HK-2 (cell line): ENCODE data around the gene SDK1.

Experiments used
- DNase-seq: peaks from one replicate; pipeline ENCODE4 v3.0.0-alpha.2; 2018; ENCODE audit not compliant: unreplicated experiment

SDK1 gene

DNA sequence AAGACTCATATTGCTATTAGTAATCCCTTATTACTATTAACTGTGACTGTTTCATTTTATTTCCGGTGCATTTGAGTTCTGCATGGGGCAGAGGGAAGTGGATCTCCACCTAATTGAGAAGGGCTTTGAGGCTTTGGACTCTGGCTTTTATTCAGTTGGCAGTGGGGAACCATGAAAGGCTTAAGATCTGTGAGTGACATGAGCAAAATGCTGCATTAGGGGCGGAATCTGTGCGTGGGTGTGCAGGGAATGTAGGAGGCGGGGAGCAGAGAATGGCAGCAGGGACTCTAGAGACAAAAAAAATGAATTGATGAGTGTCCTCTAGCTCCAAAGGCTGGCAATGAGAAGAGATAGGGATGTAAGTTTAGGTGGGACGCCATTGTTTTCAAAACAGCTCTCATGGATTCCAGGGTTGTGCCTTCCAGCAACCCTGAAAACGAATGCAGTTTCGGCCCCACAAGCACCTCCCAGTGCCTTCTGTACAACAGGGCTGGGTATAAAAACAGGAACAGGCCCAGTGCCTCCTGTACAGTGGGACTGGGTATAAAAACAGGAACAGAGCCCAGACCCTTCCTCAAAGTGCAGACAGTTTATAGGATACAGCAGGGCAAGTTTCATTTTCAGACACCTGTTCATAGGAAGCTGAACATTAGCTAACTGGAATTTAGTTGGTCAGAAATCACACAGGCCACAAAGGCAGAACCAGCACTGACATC is 717.7 kb downstream of the SDK1 start:
- DNase-seq: no peak

DNA sequence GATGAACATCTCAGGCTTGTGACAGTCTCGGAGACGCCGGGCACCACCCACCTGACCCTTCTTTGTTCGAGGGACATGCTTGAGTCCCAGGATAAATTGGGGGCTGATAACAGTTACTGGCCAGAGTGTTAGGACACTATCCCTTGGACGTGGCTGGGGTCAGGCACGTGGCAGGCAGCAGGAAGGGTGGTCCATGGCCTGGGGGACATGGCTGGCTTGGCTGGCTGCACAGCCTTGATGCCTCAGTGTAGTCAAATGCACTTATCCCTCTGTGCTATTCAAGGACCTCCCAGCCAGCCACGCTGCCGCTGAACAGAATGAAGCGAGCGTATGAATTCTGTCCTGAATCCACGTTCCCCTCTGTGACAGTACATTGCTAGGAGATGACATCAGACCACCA is 719.0 kb downstream of the SDK1 start:
- DNase-seq: no peak

DNA sequence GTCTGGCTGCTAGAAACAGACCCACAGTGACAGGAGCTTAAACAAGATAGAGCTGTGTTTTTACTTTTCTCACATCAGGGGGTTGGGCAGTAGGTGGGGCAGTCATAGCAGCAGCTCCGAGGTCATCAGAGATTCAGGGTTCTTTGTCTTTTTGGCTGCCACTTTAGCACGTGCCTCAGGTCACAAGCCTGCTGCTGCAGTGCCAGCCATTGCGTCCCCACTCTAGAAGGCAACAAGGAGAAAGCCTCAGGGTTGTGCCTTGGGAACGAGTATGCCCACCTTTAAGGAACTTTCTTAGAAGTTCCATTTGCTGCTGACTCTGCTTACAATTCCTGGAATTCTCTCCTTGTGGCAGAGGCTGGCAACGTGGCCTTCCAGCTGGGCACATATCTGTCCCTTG is 720.4 kb downstream of the SDK1 start:
- no peak for DNase-seq

DNA sequence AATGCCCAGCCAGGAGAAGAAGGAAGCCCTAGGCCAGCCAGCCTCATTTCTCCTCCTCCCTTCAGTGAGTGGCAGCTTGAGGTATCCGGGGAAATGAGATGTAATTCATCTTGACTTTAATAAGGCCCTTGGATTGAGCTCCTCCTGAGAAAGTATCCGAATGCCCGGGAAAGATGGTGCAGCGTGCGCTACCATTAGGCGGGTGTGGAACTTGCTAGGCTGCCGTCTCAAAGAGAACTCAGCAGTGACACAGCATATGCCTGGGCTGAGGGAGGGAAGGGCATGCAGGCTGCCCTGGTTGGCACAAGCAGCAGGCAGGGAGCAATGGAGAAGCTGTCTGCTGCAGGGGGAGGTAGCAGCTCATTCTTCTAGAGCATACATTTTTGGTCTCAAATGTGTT is 721.2 kb downstream of the SDK1 start:
- DNase-seq: no peak

DNA sequence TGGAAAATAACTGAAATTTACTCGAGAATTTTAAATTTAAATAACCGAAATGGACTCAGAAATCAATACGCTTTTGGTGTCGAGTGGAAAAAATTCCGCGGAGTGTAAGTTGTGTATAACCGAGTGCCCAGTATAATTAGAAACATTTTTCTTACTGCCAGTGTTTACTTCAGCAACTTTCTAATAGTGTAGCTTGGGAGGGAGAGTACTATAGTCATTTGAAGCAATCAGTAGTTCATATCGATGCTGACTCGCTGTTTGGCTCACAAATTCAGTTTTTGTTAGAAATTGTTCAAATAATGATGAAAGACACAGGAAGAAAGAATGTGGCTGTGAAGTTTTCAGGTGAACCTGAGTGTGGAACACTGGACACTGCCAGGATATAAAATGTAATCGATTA is 722.5 kb downstream of the SDK1 start:
- DNase-seq: no peak

DNA sequence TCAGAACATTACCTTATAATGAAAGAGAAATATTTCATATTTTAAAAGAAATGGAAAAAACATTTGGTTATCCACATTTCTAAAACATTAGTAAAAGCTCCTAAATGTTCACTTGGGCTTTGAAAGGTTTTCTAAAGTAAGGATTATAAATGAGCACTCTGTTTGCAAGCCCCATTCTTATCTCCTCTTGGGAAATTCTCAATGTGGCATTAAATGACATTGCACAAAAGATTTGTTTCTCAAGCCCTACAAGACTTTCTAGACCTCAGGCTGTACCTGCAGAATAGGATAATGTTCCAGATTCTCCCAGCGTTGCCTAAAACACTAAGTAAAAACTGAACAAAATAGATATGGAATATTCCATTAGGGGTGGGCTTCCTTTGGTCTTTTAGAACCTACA is 723.1 kb downstream of the SDK1 start:
- no peak for DNase-seq

DNA sequence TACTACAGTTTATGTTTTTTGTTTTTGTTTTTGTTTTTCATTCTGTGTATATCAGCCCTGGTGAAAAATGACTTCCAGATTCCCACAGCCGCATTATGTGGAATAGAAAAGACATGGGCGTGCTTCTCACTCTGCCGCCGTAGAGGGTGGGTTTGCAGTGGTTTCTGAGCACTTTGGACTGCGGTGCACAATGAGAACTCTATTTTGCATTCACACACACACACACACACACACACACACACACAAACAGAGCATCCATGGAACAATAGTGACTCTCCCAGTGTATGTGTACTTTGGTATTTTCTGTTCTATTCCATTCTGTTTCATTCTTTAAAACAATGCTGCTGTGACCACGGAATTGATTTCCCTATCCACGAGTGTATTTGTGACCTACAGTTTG is 723.8 kb downstream of the SDK1 start:
- no peak for DNase-seq

DNA sequence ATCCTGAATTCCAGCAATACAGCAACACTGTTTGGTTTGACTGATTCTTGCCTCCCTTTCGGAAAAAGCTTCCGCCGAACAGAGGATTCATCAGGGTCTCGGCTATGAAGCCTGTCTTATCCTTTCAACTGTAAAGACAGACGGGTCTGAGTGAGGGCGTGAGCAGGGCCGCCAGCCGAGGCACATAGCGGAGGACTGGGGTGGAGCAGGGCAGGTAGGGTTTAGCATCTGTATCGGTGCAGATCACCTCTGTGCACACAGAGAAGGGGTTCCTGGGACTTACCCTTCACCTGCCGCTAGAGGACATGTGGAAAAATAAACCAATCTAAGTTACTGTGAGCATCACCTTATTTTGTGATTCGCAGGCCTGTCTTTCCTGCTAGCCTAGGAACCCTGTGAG is 724.2 kb downstream of the SDK1 start:
- no peak for DNase-seq

DNA sequence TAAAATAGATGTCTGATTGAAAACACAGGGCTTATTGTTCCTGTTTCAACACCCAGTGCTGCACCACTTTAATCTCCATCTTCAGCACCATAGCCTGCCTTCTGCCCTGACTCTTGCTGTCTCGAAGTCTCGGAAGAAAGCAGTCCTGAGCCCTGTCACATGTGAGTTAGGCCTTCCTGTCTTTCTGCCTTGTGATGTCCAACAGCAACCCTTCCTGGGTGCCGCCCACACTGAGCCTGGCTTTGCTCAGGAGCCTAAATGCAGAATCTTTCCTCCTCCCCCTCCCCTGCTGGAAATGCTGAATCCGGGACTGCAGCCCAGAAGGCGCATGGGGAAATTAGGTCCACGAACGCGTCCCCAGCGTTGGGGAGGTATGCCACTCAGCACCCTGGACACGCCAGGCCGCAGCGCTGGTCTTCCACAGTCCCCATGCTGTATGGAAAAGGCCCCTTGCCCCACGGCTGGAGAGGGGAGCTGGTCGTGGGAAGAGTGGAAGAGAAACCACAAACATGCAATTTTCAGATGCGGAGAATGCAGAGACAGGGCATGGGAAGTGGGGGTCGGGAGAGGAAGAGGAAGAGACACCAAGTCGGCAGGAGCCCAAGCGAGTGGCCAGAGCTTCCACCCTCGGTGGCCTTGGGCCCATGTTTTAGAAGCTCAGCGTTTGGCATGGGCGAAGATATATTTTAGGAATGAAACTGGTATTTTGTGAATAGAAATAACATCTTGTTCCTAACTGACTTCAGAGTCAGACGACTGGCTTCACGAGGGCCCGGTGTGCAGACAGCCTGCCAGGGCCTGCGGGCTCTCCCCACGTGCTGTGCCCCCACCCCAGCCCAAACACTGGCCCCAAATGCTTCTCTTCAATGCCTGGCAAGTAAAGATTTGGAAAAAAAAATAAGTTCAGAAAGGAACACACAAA is 724.9 kb downstream of the SDK1 start:
- DNase-seq: no peak

DNA sequence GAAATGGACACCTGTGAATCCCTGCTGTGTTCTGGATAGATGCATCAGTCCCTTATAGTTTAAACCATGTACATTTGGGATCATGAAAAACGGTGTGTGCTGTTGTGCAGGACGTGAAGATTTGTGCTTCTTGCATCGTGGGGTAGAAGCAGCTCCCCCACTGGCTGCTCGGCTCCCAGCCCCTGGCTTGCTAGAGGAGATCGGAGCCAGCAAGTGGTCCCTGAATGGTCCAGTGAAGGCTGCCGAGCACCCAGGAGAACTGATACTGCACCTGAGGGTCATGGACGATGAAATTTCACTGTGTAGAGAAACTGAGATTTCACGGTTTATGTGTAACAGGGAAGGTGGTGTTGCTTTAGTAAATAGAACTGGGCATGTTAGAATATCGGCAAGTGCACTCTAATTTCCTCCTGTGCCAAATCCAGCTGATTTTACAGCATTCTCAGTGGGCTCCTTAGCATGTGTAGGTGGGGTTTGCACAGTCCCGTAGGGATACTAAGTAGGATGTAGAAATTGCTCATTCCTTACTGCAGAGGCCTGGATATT is 726.0 kb downstream of the SDK1 start:
- no peak for DNase-seq

DNA sequence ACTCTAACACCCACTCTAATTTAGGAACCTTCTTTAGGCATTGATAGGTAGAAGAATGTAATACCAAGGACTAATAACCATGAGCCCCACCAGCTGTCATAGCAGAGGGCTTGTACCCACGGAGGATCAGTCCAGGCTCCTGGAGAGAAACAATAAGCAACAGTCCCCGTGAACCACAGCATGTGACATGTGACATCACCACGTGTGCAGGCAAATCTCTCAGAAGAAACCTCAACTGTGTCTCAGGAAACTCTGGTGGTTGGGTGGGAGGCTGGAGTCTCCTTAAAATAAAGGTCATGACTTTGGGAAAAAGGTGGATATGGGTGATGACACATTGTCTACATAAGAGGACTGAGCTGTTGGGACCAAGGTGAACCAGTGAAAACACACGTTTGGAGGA is 727.2 kb downstream of the SDK1 start:
- no peak for DNase-seq

DNA sequence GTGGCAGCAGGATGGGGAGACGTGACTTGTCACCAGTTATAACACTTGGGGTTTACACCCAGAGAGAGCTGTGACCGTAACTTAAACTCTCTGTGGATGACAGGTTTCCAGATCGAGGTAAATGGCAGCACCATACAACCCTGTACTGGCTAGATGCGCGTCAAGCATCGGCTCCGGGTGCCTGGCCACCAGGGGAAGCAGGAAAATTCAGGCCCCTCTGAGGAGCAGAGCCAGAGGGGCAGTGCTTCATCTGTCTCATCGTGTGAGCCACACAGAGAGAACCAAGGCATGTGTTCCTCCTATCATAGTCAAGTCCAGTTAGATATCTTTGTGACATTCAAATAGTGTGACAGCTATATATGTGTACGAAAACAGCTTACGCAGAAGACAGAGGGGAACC is 728.9 kb downstream of the SDK1 start:
- no peak for DNase-seq

DNA sequence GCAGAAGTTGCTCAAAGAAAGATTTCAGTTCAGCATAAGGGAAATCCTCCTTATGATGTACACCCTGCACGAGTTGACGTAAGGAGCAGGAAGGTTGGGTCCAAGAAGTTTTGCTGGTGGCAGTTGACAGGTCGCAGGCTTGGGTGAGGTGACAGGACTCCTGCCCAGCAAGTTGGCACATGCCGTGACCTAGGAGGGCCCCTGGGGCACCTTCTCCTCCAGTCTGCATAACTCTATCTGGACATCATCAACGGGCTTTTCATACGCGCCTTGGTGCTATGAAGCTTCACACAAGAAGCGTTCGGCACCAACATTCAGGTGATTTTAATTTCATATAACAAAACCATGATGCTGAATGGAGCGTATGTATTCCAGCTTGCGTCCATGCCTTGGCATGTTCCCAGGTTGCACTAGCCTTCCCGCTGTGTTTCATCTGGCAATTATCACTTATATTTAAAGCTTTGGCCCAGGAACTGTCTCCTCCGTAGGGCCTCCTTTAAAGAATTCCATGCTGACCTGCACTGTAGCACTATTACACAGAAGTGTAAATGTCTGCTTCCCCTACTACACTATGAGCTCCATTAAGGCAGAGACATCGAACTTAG is 729.4 kb downstream of the SDK1 start:
- DNase-seq: no peak

DNA sequence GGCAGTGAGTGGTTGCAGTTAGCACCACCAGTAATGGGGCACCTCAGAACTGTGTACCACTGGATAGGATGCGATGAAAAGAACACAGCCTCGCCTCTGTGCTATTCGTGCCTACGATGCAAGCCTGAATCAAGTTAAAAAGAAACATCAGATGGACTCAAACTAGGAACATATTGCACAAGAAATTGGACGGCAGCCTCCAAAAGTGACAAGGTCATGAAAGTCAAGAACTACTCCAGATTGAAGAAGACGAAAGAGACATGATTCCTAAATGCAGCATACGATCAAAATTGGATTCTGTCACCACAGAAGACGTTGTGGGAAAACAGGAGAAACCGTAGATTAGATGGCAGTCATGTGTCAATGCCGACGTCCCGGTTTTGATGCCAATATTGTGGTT is 732.9 kb downstream of the SDK1 start:
- no peak for DNase-seq

DNA sequence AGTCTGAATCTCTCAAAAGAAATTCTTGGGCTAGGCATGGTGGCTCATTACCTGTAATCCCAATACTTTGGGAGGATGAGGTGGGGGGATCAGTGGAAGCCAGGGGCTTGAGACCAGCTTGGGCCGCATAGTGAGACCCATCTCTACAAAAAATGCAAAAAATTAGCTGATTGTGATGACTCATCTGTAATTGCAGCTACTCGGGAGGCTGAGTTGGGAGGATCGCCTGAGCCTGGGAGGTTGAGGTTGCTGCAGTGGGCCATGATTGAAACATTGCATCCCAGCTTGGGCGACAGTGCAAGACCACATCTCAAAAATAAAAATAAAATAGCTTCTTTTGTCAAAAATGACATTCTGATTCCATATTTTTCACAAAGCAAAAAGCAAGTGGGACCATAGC is 736.3 kb downstream of the SDK1 start:
- no peak for DNase-seq

DNA sequence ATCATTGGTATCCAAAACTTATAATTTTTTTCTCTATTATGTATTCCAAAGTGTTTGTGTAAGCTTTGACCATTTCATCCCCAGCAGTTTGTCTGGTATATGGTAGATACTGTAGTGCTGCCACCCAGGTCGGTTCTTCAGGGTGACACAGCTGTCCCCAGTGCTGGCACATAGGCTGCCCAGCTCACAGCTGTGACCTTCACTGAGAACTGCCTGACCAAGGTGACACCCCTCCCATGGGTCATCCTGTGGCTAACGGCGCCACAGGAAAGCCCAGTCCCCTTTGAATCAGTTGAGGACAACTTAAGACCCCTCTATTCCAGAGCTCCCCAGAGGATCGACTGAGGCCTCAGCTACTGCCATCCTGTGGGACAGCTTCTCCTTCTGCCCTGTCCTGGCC is 736.8 kb downstream of the SDK1 start:
- no peak for DNase-seq

DNA sequence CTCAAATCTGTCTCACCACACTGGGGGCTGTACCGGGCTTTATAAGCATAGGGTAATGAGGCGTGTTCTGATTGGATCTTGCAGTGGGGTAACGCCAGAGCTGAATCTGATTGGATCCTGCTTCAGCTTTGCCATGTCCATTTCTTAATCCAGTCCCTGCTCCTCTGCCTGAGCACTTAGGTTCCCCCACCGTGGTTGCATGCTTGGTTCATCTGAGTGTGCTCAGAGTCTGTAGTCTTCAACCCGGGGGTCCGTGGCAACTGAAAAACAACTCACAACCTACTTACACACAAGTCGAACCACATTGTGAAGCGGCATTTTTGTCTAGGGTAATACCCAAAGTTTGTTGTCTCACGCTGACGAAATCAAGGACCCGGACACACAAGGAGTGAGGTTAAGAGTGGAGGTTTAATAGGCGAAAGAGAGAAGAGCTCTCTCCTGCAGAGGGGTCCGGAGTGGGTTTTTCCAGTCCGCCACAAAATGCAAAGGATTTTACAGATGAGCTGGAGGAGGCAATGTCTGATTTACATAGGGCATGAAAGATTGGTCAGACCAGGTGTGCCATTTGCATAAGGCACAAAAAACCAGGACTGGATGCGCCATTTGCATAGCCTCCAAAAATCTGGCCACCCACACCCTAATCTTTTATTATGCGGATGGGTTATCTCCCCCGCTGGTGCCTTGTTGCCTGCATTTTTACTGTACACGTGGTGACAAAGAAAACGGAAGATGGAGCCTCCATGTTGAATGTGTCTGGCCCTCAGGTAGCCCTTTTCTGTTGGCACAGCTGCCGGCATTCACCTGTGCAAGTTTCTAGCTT is 739.3 kb downstream of the SDK1 start:
- DNase-seq: no peak

DNA sequence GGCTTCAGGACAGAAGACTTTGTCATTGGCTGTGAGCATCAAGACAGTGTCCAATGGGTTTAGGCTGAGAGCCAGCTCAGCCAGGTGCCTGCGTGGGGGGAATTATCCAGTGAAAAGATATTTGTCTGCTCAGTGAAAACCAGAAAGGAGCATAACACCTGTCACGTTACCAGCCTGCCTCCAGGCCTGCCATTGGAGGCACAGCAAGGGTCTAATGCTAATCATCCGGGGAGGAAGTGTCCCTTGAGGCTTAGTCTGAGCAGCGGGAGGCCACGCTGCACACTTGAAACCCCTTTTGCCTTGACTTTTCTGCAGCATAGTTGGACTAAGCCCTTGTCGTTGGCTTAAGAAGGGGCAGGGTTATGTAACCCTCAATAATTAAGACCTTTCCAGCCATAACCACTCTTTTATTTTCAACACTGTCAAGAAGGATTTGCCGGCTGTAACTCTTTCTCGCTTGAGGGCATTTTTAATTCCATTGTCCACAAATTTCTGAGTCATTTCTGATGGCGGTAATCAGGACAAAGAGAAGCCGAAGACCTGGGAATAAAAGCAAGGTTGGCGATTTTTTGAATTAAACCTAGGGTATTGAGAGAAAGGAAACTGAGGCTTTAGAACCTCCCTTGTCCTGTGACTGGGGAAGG is 741.5 kb downstream of the SDK1 start:
- no peak for DNase-seq

DNA sequence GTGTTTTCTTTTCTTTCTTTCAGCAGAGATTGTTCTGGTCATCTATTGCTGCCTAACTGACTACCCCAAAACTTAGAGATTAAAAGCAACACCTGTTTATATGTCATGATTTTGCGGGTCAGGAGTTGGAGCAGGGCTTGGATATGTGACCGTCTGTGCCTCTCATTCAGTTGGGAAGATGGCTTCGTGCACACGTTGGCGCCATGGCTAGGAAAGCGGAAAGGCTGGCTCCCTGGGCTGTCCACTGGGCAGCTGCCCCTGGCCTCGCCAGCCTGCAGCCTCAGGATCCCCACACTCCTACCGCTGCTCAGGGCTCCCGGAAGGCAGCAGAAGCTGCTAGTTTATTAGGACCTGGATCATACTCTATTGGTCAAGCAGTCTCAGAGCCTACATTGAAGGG is 742.9 kb downstream of the SDK1 start:
- no peak for DNase-seq

DNA sequence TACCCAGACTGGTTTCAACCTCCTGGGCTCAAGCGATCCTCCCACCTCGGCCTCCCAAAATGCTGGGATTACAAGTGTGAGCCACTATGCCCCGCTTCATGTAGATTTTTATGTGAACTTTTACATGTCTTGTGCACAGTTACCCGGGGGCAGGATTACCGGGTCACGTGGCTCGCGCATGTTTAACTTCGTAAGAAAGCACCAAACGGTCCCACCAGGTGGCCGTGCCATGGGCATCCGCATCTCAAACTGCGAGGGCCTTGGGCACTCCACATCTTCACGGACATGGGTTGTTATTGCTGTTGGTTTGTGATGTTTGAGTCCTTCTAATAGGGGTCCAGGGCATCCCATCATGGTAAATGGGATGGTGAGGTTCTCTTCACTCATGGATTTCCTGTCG is 744.4 kb downstream of the SDK1 start:
- DNase-seq: no peak

DNA sequence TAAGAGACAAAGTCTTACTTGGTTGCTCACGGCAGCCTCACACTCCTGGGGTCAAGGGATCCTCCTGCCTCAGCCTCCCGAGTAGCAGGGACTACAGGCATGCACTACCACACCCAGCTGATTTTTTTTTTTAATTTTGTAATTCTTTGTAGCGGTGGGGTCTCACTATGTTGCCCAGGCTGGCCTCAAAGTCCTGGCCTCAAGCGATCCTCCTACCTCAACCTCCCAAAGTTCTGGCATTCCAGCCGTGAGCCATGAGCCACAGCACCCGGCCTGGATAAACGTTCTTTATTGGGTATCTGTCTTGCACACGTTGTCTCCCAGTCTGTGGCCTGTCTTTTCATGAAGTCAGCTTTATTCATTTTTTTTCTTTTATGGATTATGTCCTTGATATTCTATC is 744.9 kb downstream of the SDK1 start:
- DNase-seq: no peak
